ENCODE measurements around the gene NFKBIZ. TPM values are rescaled to one million over a fixed set of nuclear protein-coding genes. Genes with fewer than 3 reads are reported as not detected.
A peak's percentile ranks its signal among the peaks of the same experiment; 100 is the strongest.

NFKBIZ gene
- total RNA-seq, 2 experiments from 2014 or later = 11.8 to 26.6 TPM

DNA sequence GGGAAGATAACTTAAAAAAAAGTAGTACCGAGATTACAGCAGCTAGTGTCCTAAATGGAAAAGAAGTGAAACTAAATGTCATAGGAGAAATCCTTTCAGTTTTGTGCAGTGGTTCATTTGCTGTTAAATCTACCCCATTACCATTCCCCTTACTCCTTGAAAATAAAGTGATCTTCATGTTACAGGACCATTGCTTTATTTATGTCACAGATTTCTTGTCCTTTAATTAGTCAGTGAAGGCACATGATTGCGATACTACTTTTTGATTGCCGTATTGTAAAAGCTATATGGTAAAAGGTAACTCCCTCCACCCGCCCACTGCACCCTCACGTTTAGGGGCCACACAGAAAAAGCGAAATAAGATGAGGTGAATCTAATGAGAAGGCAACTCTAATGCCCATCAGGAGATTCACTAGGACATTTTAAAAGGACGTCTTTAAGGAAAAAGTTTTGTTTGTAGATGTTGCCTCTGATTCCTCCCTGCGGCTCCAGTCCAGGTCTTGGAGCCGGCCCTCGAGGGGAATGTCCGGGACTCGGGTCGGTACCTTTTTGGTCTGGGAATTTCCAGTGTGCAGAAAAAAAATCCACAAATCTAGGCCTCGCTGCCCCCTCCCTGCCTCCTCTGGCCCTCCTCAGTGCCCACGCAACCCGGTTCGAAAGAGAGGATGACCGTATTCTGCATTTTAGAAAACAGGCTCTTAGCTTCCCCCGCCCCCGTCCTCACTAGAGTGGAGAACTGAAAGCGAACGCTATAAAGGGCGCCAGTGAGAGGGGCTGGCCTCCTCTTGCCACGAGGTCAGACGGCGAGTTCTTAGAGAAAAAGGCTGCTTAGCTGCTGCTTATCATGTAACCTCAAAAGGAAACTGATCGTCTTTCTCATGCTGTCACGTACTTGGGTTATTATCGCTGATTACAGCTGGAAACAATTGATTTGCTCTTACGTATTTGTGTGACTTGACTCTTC is 21.8 kb upstream of the NFKBIZ start:
- Histone ChIP-seq H3K9me2 (ENCODE audit: insufficient read depth, low read length) (no peaks in the 10 kb centered on the region), H3K79me2 (ENCODE audit: insufficient read depth, low read depth, low read length) (peaks cover 24% of the 10 kb centered on the region; the same call in 1 of the 2 replicates), H3K9me3 (ENCODE audit: low read length) (no peaks in the 10 kb centered on the region), H3K4me2 (ENCODE audit: low read length) (peak overlapping the region; percentile 93), H3K27ac (ENCODE audit: low read depth, low read length, poor library complexity, severe bottlenecking) (peak overlapping the region; percentile 68), H3K36me3 (ENCODE audit: insufficient read depth, low read length) (peaks cover 20% of the 10 kb centered on the region), H3K4me3 (ENCODE audit: low read depth, low read length, poor library complexity, severe bottlenecking) (peak overlapping the region; percentile 71), H3K4me1 (ENCODE audit: insufficient read depth, low read length, poor library complexity, severe bottlenecking) (peaks cover 38% of the 10 kb centered on the region), H4K20me1 (ENCODE audit: insufficient read depth, low read length) (no peaks in the 10 kb centered on the region), H2AFZ (ENCODE audit: low read length) (peak overlapping the region; percentile 85)
- ChIA-PET POLR2A (interaction anchor here (0.6 to 5.1 kb wide), 16 partner anchors 9 to 416 kb away, joined by 3 to 33 read pairs (median 3); partner anchors contain the start of genes CEP97, NFKBIZ and RPL24), CTCF (ENCODE audit: unreplicated experiment) (interaction anchor here (1.0 to 1.1 kb wide), 2 partner anchors 13 to 21 kb away, joined by 3 to 4 read pairs; no protein-coding TSS in a partner anchor)
- peak; percentile 92 for DNase-seq (ENCODE audit: low spot score)
- TF ChIP-seq EZH2phosphoT487 (IDR thresholded peaks at IDR 0.05; ENCODE audit: borderline replicate concordance, low read depth, low read length) = no peak
- TF ChIP-seq, protein P1, sequence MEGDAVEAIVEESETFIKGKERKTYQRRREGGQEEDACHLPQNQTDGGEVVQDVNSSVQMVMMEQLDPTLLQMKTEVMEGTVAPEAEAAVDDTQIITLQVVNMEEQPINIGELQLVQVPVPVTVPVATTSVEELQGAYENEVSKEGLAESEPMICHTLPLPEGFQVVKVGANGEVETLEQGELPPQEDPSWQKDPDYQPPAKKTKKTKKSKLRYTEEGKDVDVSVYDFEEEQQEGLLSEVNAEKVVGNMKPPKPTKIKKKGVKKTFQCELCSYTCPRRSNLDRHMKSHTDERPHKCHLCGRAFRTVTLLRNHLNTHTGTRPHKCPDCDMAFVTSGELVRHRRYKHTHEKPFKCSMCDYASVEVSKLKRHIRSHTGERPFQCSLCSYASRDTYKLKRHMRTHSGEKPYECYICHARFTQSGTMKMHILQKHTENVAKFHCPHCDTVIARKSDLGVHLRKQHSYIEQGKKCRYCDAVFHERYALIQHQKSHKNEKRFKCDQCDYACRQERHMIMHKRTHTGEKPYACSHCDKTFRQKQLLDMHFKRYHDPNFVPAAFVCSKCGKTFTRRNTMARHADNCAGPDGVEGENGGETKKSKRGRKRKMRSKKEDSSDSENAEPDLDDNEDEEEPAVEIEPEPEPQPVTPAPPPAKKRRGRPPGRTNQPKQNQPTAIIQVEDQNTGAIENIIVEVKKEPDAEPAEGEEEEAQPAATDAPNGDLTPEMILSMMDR (conservative IDR thresholded peaks at IDR 0.05; ENCODE audit: low read length) = no peak
- BruUV-seq (replicated peaks) = no TSS peak
- intact Hi-C loops (cut with micrococcal nuclease; ENCODE audit: unreplicated experiment) = loop anchor here (1.0 kb wide), 1 partner anchor 22 kb away; the partner anchor contains the start of gene NFKBIZ

DNA sequence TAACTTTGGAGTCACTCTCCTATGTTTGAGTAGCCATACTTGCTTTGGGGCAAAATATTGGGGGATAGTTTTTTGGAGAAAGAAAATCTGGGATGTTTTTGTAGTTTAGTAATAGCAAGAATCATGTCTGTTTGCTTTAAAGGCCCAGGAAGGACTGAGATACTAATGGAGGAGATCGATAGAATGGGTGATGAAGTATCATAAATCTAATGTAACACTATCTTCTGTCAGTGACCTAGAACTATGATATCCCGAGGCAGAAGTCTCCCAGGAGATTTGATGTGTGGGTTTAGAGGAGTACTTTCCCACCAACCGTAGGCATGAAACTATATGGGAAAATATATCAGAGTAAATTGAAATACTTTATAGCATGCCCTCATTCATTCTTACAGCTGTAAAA is 21.0 kb upstream of the NFKBIZ start:
- intact Hi-C loops (cut with micrococcal nuclease; ENCODE audit: unreplicated experiment) = no loop called here
- no peak for TF ChIP-seq EZH2phosphoT487 (IDR thresholded peaks at IDR 0.05; ENCODE audit: borderline replicate concordance, low read depth, low read length)
- Histone ChIP-seq H3K27ac (ENCODE audit: low read depth, low read length, poor library complexity, severe bottlenecking) (peak overlapping the region; percentile 68), H3K4me2 (ENCODE audit: low read length) (peak overlapping the region; percentile 93), H2AFZ (ENCODE audit: low read length) (peak overlapping the region; percentile 33; the same call in 1 of the 2 replicates), H4K20me1 (ENCODE audit: insufficient read depth, low read length) (no peaks in the 10 kb centered on the region), H3K4me3 (ENCODE audit: low read depth, low read length, poor library complexity, severe bottlenecking) (peak overlapping the region; percentile 71), H3K9me3 (ENCODE audit: low read length) (no peaks in the 10 kb centered on the region), H3K79me2 (ENCODE audit: insufficient read depth, low read depth, low read length) (peaks cover 24% of the 10 kb centered on the region; the same call in 1 of the 2 replicates), H3K9me2 (ENCODE audit: insufficient read depth, low read length) (no peaks in the 10 kb centered on the region), H3K36me3 (ENCODE audit: insufficient read depth, low read length) (peaks cover 20% of the 10 kb centered on the region), H3K4me1 (ENCODE audit: insufficient read depth, low read length, poor library complexity, severe bottlenecking) (peaks cover 38% of the 10 kb centered on the region)
- DNase-seq (ENCODE audit: low spot score) = no peak
- CTCF ChIA-PET (ENCODE audit: unreplicated experiment) = interaction anchor here (1.1 kb wide), 1 partner anchor 20 kb away, joined by 3 read pairs; no protein-coding TSS in a partner anchor
- TSS peak; percentile 82 for BruUV-seq (replicated peaks)
- POLR2A ChIA-PET = interaction anchor here (0.7 to 5.1 kb wide), 8 partner anchors 10 to 150 kb away, joined by 3 to 33 read pairs (median 4); partner anchors contain the start of genes CEP97 and NFKBIZ

DNA sequence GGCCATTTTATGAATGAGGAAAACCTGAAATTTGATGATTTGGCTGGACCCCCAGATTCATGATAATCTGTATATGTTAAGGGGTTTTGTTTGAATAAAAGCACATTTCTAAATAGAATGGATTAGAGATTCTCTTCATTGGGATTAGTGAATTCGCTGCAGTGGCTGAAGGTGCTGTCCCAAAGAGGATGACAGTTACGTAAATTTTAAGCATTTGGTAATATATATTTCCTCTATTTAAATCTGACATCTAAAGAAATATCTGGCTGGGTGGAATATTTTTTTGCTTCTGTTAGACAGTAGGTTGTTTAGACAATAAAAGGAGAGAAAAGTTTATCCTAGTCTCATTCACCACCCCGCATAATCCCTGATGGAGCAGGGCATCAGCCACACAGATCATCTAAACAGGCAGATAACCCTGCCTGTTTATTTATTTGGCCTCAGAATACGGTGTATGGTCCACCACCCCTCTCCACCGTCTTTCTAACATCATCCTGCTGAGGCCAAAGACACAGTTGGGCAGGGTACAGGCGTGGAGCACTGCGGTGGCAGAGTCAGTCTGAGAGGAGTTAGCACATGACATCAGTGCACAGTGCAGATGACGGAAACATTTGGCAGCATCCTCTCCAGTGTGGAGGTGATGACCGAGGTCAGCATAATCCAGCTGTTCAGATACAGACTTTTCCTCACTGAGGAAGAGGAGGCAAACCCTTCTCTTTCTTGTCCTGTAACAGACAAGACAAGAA is 20.4 kb upstream of the NFKBIZ start:
- Histone ChIP-seq H3K9me3 (ENCODE audit: low read length) (no peaks in the 10 kb centered on the region), H3K4me1 (ENCODE audit: insufficient read depth, low read length, poor library complexity, severe bottlenecking) (peaks cover 38% of the 10 kb centered on the region), H3K9me2 (ENCODE audit: insufficient read depth, low read length) (no peaks in the 10 kb centered on the region), H2AFZ (ENCODE audit: low read length) (peak overlapping the region; percentile 33; the same call in 1 of the 2 replicates), H3K36me3 (ENCODE audit: insufficient read depth, low read length) (peaks cover 16% of the 10 kb centered on the region), H3K79me2 (ENCODE audit: insufficient read depth, low read depth, low read length) (peaks cover 24% of the 10 kb centered on the region; the same call in 1 of the 2 replicates), H3K4me2 (ENCODE audit: low read length) (peak overlapping the region; percentile 93), H4K20me1 (ENCODE audit: insufficient read depth, low read length) (no peaks in the 10 kb centered on the region), H3K4me3 (ENCODE audit: low read depth, low read length, poor library complexity, severe bottlenecking) (peak overlapping the region; percentile 71), H3K27ac (ENCODE audit: low read depth, low read length, poor library complexity, severe bottlenecking) (peak overlapping the region; percentile 68)
- ChIA-PET CTCF (ENCODE audit: unreplicated experiment) (interaction anchor here (1.6 kb wide), 1 partner anchor 396 kb away, joined by 6 read pairs; no protein-coding TSS in a partner anchor), POLR2A (interaction anchor here (0.6 to 5.1 kb wide), 15 partner anchors 7 to 404 kb away, joined by 3 to 33 read pairs (median 5); partner anchors contain the start of genes CEP97 and NFKBIZ)
- TF ChIP-seq EZH2phosphoT487 (IDR thresholded peaks at IDR 0.05; ENCODE audit: borderline replicate concordance, low read depth, low read length) = no peak
- TF ChIP-seq, protein P1 (conservative IDR thresholded peaks at IDR 0.05; ENCODE audit: low read length) = no peak
- intact Hi-C loops (cut with micrococcal nuclease; ENCODE audit: unreplicated experiment) = no loop called here
- DNase-seq (ENCODE audit: low spot score) = peak; percentile 46
- no TSS peak for BruUV-seq (replicated peaks)
